Vagina (tissue), 2 donors: ENCODE data around the gene KRT6C.

Experiments used
- CTCF ChIP-seq, 3 experiments: fragments of 450-650 bp in 2 of 3; fragments of 200-600 bp in 1 of 3; sonication (generic) in 1 of 3; IDR thresholded peaks; one replicate each; pipeline ENCODE4 v1.5.1; 2017 to 2019; ENCODE audit warnings: antibody characterized with exemption in 3 of 3, mild to moderate bottlenecking in 2 of 3, moderate library complexity in 2 of 3
- POLR2AphosphoS5 ChIP-seq, 2 donors: sonication (generic); formaldehyde crosslinking; IDR thresholded peaks; one replicate each; pipeline ENCODE4 v1.9.0; 2017; ENCODE audit warnings: antibody characterized with exemption in 2 of 2, mild to moderate bottlenecking in 2 of 2, low read depth in 1 of 2; ENCODE audit not compliant: insufficient read depth in 1 of 2

- no peak for TF ChIP-seq POLR2AphosphoS5 (IDR thresholded peaks at IDR 0.05; ENCODE audit: insufficient read depth in 1 of 2, low read depth in 1 of 2)
- no peak for TF ChIP-seq CTCF (IDR thresholded peaks at IDR 0.05)
Measured at GRCh38 chr12:52445876-52446275, 27.7 kb downstream of the KRT6C start.
